ENCODE measurements around the gene LIMS3. TPM values are rescaled to one million over a fixed set of nuclear protein-coding genes. Genes with fewer than 3 reads are reported as not detected.
"Not testable (repeated sequence)": the region's sequence is repeated elsewhere in the genome, so short reads cannot be mapped to it uniquely, and the experiment has no call there.

The LIMS3 gene
- total RNA-seq, 3 donors from 2014 or later (not counting 1 experiment from before 2014, with no cell fraction given): 0.31 to 0.48 (median 0.33) TPM

GRCh38 chr2:109966858-109967257 lies 68.4 kb downstream of the LIMS3 start:
- WGBS (ENCODE audit: insufficient coverage): no CpG with 5 or more reads among the region's 1 CpG
- H3K27ac Mint-ChIP-seq; ATAC-seq; H3K9me3 Mint-ChIP-seq; H3K27me3 ChIP-seq (ENCODE audit: control insufficient read depth, insufficient read depth, low read length); H3K36me3 ChIP-seq (ENCODE audit: control insufficient read depth, insufficient read depth, low read length); H3K27ac ChIP-seq (ENCODE audit: low read length); H3K36me3 Mint-ChIP-seq; DNase-seq; H3K27me3 Mint-ChIP-seq (ENCODE audit: low read depth in 2 of 2); H3K4me3 Mint-ChIP-seq; H3K4me3 ChIP-seq (ENCODE audit: low read length); H3K4me1 ChIP-seq (ENCODE audit: control insufficient read depth, insufficient read depth, low read length); H3K4me1 Mint-ChIP-seq; intact Hi-C loops (cut with micrococcal nuclease); H3K9me3 ChIP-seq (ENCODE audit: control insufficient read depth, insufficient read depth, low read length): not testable (repeated sequence)

- WGBS (ENCODE audit: insufficient coverage): no CpG with 5 or more reads among the region's 14 CpGs
- H3K36me3 Mint-ChIP-seq; H3K27me3 Mint-ChIP-seq (ENCODE audit: low read depth in 2 of 2); H3K27ac Mint-ChIP-seq; H3K27ac ChIP-seq (ENCODE audit: low read length); H3K4me3 ChIP-seq (ENCODE audit: low read length); H3K4me3 Mint-ChIP-seq; H3K9me3 ChIP-seq (ENCODE audit: control insufficient read depth, insufficient read depth, low read length); DNase-seq; H3K36me3 ChIP-seq (ENCODE audit: control insufficient read depth, insufficient read depth, low read length); H3K4me1 ChIP-seq (ENCODE audit: control insufficient read depth, insufficient read depth, low read length); H3K9me3 Mint-ChIP-seq; H3K27me3 ChIP-seq (ENCODE audit: control insufficient read depth, insufficient read depth, low read length); H3K4me1 Mint-ChIP-seq; intact Hi-C loops (cut with micrococcal nuclease): not testable (repeated sequence)
- peak; percentile 67 to 88 (median 73) for ATAC-seq
Measured at GRCh38 chr2:109969864-109970263, 71.4 kb downstream of the LIMS3 start.

GRCh38 chr2:109971710-109972109 lies 73.2 kb downstream of the LIMS3 start:
- WGBS (ENCODE audit: insufficient coverage): no CpG with 5 or more reads among the region's 10 CpGs
- H3K27ac Mint-ChIP-seq; H3K9me3 Mint-ChIP-seq; H3K9me3 ChIP-seq (ENCODE audit: control insufficient read depth, insufficient read depth, low read length); H3K27me3 Mint-ChIP-seq (ENCODE audit: low read depth in 2 of 2); intact Hi-C loops (cut with micrococcal nuclease); ATAC-seq; H3K27me3 ChIP-seq (ENCODE audit: control insufficient read depth, insufficient read depth, low read length); H3K36me3 ChIP-seq (ENCODE audit: control insufficient read depth, insufficient read depth, low read length); H3K27ac ChIP-seq (ENCODE audit: low read length); H3K4me3 Mint-ChIP-seq; H3K4me1 Mint-ChIP-seq; H3K4me1 ChIP-seq (ENCODE audit: control insufficient read depth, insufficient read depth, low read length); H3K36me3 Mint-ChIP-seq; DNase-seq; H3K4me3 ChIP-seq (ENCODE audit: low read length): not testable (repeated sequence)

Other genes with a start within 250 kb of the LIMS3 start
- gene RGPD5, start 104.4 kb upstream of the LIMS3 start, total RNA-seq: 100 to 1,000 TPM; 110 to 166 (median 111) TPM
- gene MALL, start 217.1 kb downstream of the LIMS3 start, total RNA-seq: not detected

Measured in natural killer cell (primary cell).